GM19043 (cell line): ENCODE results near the gene GSDMA.
"Not testable (repeated sequence)": the region's sequence is repeated elsewhere in the genome, so short reads cannot be mapped to it uniquely, and the experiment has no call there.

Experiments
- ATAC-seq: cut with Tn5 transposase; IDR thresholded peaks from one replicate; pipeline ENCODE4 v1.9.1; 2021; ENCODE audit warnings: low read depth; ENCODE audit not compliant: unreplicated experiment

GSDMA gene

GRCh38 chr17:39928858-39929645 is 33.8 kb upstream of the GSDMA start:
- ATAC-seq, result no peak

DNA sequence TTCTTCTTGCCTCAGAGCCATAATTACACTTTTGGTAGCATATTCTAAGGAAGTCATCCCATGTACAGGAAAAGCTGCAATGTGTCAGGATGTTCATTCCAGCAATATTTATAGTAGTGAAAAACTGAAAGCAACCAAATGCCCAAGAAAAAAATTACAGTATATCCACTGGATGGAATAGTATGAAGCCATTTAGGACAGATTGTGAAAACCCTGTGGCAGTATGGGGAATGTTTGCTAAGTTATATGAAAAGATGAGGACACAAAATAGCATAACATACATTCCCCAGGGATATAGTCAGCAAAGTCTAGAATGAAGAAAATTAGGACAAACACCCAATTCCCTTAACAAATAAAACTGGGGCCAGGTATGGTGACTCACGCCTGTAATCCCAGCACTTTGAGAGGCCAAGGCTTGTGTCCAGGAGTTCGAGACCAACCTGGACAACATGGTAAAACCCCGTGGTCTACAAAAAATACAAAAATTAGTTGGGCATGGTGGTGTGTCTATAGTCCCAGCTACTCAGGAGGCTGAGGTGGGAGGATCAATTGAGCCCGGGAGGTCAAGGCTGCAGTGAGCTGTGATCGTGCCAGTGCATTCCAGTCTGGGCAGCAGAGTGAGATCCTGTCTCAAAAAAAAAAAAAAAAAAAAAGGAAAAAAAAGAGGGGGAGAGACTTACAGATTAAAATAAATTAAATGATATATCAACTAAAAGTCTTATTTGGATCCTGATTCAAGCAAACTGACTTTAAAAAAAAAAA is 33.0 kb upstream of the GSDMA start:
- ATAC-seq, result no peak

GRCh38 chr17:39933912-39934311 is 28.9 kb upstream of the GSDMA start:
- ATAC-seq, result no peak

- no peak for ATAC-seq
These were observed 28.5 kb upstream of the GSDMA start for GRCh38 chr17:39934324-39934723.

GRCh38 chr17:39935909-39936308 is 26.9 kb upstream of the GSDMA start:
- ATAC-seq, result no peak

- no peak for ATAC-seq
These were observed 25.4 kb upstream of the GSDMA start for GRCh38 chr17:39937447-39937846.

DNA sequence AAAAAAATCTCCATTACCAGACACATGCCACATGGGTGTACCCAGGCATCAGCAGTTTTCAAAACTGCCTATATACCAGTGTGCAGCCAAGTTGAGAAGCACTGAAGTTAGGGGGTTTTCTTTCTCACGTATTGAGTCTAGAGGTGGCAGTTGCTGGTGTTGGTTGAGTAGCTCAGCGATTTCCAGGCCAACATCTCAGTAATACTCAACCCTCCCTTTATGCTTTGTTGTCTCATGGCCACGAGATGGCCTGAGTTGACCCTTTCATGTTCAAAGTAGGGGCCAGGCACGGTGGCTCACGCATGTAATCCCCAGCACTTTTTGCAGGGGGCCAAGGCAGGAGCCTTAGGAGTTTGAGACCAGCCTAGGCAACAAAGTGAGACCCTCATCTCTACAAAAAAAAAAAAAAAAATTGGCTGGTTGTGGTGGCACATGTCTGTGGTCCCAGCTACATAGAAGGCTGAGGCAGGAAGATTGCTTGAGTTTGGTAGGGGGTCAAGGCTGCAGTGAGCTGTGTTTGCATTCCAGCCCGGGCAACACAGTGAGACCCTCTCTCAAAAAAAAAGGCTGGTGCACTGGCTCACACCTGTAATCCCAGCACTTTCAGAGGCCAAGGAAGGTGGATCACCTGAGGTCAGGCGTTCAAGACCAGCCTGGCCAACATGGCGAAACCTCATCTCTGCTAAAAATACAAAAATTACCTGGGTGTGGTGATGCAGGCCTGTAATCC is 24.5 kb upstream of the GSDMA start:
- ATAC-seq, result no peak

DNA sequence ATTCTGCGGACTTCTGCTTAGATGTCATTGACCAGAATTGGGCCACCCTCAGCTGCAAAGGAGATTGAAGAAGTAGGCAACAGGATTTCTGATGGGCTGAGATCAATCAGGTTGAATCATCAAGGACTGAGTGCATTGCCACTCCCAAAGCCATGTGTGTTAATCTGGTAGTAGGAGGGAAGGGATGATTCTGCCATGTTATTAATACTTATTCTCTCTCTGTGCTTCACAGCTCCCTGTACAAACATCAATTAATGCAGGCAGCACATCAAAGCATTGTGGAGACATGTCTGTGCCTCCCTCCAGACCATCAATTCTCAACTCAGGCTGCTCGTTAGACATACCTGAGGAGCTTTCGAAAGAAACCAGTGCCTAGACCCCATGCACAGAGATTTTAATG is 23.7 kb upstream of the GSDMA start:
- ATAC-seq, result no peak

- ATAC-seq, result no peak
These were observed 23.0 kb upstream of the GSDMA start for GRCh38 chr17:39939588-39940419.

GRCh38 chr17:39943702-39944392 is 19.0 kb upstream of the GSDMA start:
- ATAC-seq, result no peak

GRCh38 chr17:39944393-39944711 is 18.5 kb upstream of the GSDMA start:
- no peak for ATAC-seq

DNA sequence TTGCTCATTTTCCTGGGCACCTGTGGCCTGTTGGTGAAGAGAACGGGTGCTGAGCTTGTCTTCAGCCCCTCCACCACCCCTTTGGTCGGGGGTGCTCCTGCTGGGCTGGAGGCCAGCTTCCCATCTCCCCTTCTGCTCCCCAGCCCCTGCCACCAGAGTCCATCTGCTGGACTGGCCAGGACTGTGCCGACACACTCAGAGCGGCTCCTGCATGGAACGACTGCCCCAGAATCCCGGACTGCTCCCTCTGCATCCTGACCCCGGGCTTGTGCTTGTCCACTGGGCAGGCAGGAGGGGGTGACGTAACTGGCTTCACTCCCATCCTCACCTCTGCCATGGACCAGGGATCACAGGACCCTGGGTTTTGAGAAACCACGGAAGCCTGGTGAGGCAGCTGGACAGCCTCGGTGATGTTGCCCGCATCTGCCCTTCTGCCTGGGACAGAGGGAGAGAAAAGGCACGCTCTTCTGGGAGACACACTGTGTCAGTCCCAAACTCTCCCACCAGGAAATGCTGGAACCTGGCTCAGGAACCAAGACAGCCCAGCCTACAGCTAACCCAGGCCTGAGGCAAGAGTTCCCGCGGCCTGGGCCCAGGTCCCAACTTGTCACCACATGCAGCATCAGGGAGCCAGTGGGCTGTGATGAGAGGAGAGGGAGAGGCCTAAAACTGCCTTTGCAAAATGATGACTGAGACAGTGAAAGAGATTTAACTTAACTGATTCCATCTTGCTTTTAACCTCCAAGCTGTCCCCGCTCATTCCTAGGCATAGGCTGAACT is 16.1 kb upstream of the GSDMA start:
- no peak for ATAC-seq

- ATAC-seq, result not testable (repeated sequence)
These were observed 14.3 kb upstream of the GSDMA start for GRCh38 chr17:39948489-39948828.

- ATAC-seq, result no peak
These were observed 13.8 kb upstream of the GSDMA start for GRCh38 chr17:39949028-39949427.

- no peak for ATAC-seq
These were observed 11.9 kb upstream of the GSDMA start for GRCh38 chr17:39950871-39951348.

- ATAC-seq, result no peak
These were observed 10.7 kb upstream of the GSDMA start for GRCh38 chr17:39951924-39952679.

GRCh38 chr17:39952680-39953470 is 9.9 kb upstream of the GSDMA start:
- peak; percentile 66 for ATAC-seq

DNA sequence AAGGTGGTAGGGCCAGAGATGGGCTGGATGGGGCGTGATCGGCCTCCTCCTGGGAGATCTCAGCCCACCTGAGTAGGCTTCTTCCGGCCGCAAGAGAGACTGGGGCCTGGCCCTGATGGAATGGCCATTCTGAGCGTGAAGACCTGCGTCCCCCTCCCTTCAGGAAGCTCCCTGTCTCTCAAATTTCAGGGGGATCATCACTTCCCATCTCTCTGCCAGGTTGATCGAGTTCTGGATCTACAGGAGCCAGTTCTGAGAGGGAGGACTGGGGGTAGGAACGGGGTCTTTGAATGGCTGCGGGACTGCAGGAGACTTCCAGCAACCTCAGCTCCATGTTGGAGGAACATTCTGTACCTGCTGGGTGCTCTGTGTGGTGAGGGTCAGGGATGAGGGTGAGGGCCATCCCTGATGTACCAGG is 9.3 kb upstream of the GSDMA start:
- no peak for ATAC-seq
